GM21423 (cell line): ENCODE data around the gene SLC5A10.
A peak's percentile ranks its signal among the peaks of the same experiment; 100 is the strongest.
"Not testable (repeated sequence)": the region's sequence is repeated elsewhere in the genome, so short reads cannot be mapped to it uniquely, and the experiment has no call there.

Experiments
- ATAC-seq: cut with Tn5 transposase; IDR thresholded peaks from one replicate; pipeline ENCODE4 v1.9.1; 2021; ENCODE audit warnings: mild to moderate bottlenecking, moderate library complexity; ENCODE audit not compliant: unreplicated experiment

The SLC5A10 gene

GRCh38 chr17:19017401-19017800 is 65.4 kb downstream of the SLC5A10 start:
- ATAC-seq, result no peak

- no peak for ATAC-seq
Measured at GRCh38 chr17:19017804-19018599, 66.0 kb downstream of the SLC5A10 start.

- ATAC-seq, result no peak
Measured at GRCh38 chr17:19018600-19018950, 66.6 kb downstream of the SLC5A10 start.

- no peak for ATAC-seq
Measured at GRCh38 chr17:19019041-19019941, 67.3 kb downstream of the SLC5A10 start.

- ATAC-seq, result no peak
Measured at GRCh38 chr17:19020016-19020415, 68.1 kb downstream of the SLC5A10 start.

- ATAC-seq, result not testable (repeated sequence)
Measured at GRCh38 chr17:19021011-19021621, 69.2 kb downstream of the SLC5A10 start.

GRCh38 chr17:19021622-19022083 is 69.7 kb downstream of the SLC5A10 start:
- no peak for ATAC-seq

GRCh38 chr17:19022128-19022527 is 70.2 kb downstream of the SLC5A10 start:
- ATAC-seq, result no peak

- no peak for ATAC-seq
Measured at GRCh38 chr17:19022747-19023146, 70.8 kb downstream of the SLC5A10 start.

- ATAC-seq, result no peak
Measured at GRCh38 chr17:19023209-19023999, 71.4 kb downstream of the SLC5A10 start.

GRCh38 chr17:19024101-19025078 is 72.4 kb downstream of the SLC5A10 start:
- no peak for ATAC-seq

GRCh38 chr17:19028671-19029070 is 76.7 kb downstream of the SLC5A10 start:
- not testable (repeated sequence) for ATAC-seq

GRCh38 chr17:19029740-19030139 is 77.8 kb downstream of the SLC5A10 start:
- not testable (repeated sequence) for ATAC-seq

- ATAC-seq, result not testable (repeated sequence)
Measured at GRCh38 chr17:19030771-19031449, 78.9 kb downstream of the SLC5A10 start.

GRCh38 chr17:19031729-19032128 is 79.8 kb downstream of the SLC5A10 start:
- ATAC-seq, result peak; percentile 42

- ATAC-seq, result peak; percentile 41
Measured at GRCh38 chr17:19032377-19032988, 80.5 kb downstream of the SLC5A10 start.

- ATAC-seq, result peak; percentile 31
Measured at GRCh38 chr17:19036186-19036585, 84.2 kb downstream of the SLC5A10 start.

- not testable (repeated sequence) for ATAC-seq
Measured at GRCh38 chr17:19037547-19037946, 85.6 kb downstream of the SLC5A10 start.
